Measurements from ENCODE around the gene PTGDR2. TPM values are rescaled to one million over a fixed set of nuclear protein-coding genes. Genes with fewer than 3 reads are reported as not detected.

PTGDR2 gene
- total and polyA plus RNA-seq, 2 experiments from 2014 or later = 0.06 TPM; not detected in 1

DNA sequence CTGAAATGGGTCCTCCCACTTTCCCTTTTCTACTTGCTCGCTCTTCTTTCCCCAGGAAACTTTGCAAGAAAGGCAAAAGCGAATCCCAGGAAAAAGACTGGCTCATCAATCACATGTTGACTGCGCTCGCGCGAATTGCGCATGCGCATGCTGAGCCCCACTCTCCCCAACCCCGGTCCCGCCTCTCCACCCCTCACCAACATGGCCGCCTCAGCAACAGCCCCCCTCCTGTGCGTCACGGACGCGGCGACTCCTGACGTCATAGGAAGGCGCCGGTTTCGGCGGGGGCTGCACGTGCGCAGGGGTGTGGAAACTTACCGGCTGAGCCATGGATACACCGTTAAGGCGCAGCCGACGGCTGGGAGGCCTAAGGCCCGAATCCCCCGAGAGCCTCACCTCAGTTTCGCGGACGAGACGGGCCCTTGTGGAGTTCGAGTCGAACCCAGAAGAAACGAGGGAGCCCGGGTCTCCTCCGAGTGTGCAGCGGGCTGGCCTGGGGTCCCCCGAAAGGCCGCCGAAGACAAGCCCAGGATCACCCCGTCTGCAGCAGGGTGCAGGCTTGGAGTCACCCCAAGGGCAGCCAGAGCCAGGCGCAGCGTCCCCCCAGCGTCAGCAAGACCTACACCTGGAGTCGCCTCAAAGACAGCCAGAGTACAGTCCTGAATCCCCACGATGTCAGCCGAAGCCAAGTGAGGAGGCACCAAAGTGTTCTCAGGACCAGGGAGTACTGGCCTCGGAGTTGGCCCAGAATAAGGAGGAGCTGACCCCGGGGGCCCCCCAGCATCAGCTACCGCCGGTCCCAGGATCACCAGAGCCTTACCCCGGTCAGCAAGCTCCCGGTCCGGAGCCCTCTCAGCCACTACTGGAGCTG lies 13.7 kb downstream of the PTGDR2 start, which contains the start of gene CCDC86:
Gene CCDC86 (plus strand): TSS at position 317 of the 871 bp plus-strand sequence. CDS start 12 bp downstream, at position 329.
- Histone ChIP-seq H3K36me3 (ENCODE audit: low read depth) (no peaks in the 10 kb centered on the region), H3K4me1 (ENCODE audit: insufficient read depth) (peaks cover 35% of the 10 kb centered on the region), H3F3A (ENCODE audit: insufficient read depth) (peaks cover 6% of the 10 kb centered on the region; the same call in 1 of the 2 replicates), H2AFZ (peak within 1 kb of the TSS; percentile 88), H3K9me3 (ENCODE audit: low read depth) (no peaks in the 10 kb centered on the region), H3K27ac (peak within 1 kb of the TSS; percentile 35), H3K9me2 (ENCODE audit: insufficient read depth) (no peaks in the 10 kb centered on the region), H3K4me3 (peak within 1 kb of the TSS; percentile 87), H3K4me2 (ENCODE audit: unreplicated experiment) (peak within 1 kb of the TSS; percentile 100), H3K9ac (peak within 1 kb of the TSS; percentile 88), H4K20me1 (ENCODE audit: insufficient read depth) (no peaks in the 10 kb centered on the region), H3K27me3 (replicated peaks; ENCODE audit: insufficient read depth) (no peaks in the 10 kb centered on the region), H3K79me2 (ENCODE audit: insufficient read depth) (peaks cover 49% of the 10 kb centered on the region)
- DNase-seq = peak; percentile 95
- TF ChIP-seq EZH2 (IDR thresholded peaks at IDR 0.05; ENCODE audit: insufficient read depth, poor library complexity, severe bottlenecking) (no peak), EZH2phosphoT487 (IDR thresholded peaks at IDR 0.05; ENCODE audit: insufficient read depth, low read depth) (no peak)
- WGBS, 2 experiments (ENCODE audit: low coverage in 1 of 2, low lambda C conversion rate in 2 of 2, missing lambda C conversion rate in 2 of 2) = 1% methylated on average over 55 to 56 of the region's 57 CpGs
- in situ Hi-C loops (cut with MboI) = no loop called here

GRCh38 chr11:60840470-60841430 lies 15.0 kb downstream of the PTGDR2 start:
- H4K20me1 ChIP-seq (ENCODE audit: insufficient read depth) = no peaks in the 10 kb centered on the region
- H3K79me2 ChIP-seq (ENCODE audit: insufficient read depth) = peaks cover 38% of the 10 kb centered on the region
- no peaks in the 10 kb centered on the region for H3K27me3 ChIP-seq (replicated peaks; ENCODE audit: insufficient read depth)
- WGBS, 2 experiments (ENCODE audit: low coverage in 1 of 2, low lambda C conversion rate in 2 of 2, missing lambda C conversion rate in 2 of 2) = 52 to 53% methylated on average over 14 of the region's 14 CpGs
- H3K4me1 ChIP-seq (ENCODE audit: insufficient read depth) = peaks cover 35% of the 10 kb centered on the region
- H3K4me3 ChIP-seq = no peak overlapping the region
- H3F3A ChIP-seq (ENCODE audit: insufficient read depth) = peaks cover 6% of the 10 kb centered on the region; the same call in 1 of the 2 replicates
- no peaks in the 10 kb centered on the region for H3K36me3 ChIP-seq (ENCODE audit: low read depth)
- 0 out of 2 replicates have a peak overlapping the region, but pooled peaks have one; percentile 16 for H3K27ac ChIP-seq
- in situ Hi-C loops (cut with MboI) = no loop called here
- H3K9me3 ChIP-seq (ENCODE audit: low read depth) = no peaks in the 10 kb centered on the region
- H3K4me2 ChIP-seq (ENCODE audit: unreplicated experiment) = peak overlapping the region; percentile 45
- 0 out of 2 replicates have a peak overlapping the region, but pooled peaks have one; percentile 88 for H2AFZ ChIP-seq
- DNase-seq = peak; percentile 89
- no peaks in the 10 kb centered on the region for H3K9me2 ChIP-seq (ENCODE audit: insufficient read depth)
- H3K9ac ChIP-seq = no peak overlapping the region
- TF ChIP-seq EZH2phosphoT487 (IDR thresholded peaks at IDR 0.05; ENCODE audit: insufficient read depth, low read depth) (no peak), EZH2 (IDR thresholded peaks at IDR 0.05; ENCODE audit: insufficient read depth, poor library complexity, severe bottlenecking) (no peak)

DNA sequence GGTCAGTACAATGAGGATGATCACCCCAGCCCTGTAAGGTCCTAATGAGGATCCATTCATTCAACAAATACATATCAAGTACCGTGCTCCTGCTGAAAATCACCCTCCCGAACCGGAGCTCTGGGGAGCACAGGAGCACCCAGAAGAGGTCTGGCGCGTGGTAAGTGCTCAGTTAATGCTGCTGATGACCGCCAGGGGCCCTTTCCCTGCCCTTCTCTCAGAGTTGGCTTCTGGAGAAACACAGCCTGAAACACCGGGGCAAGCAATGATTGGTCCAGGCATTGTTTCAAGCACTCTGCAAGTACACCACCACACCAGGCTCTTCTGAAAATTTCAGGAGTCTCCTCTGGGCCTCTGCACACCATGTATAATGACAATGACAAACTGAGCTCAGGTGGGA lies 17.6 kb downstream of the PTGDR2 start:
- H3K79me2 ChIP-seq (ENCODE audit: insufficient read depth) = peaks cover 12% of the 10 kb centered on the region
- no peak overlapping the region for H3K9ac ChIP-seq
- peak; percentile 52 for DNase-seq
- H3K4me2 ChIP-seq (ENCODE audit: unreplicated experiment) = no peak overlapping the region
- no peaks in the 10 kb centered on the region; the same call in 1 of the 2 replicates for H3K27me3 ChIP-seq (replicated peaks; ENCODE audit: insufficient read depth)
- no peak overlapping the region for H3K27ac ChIP-seq
- H3K4me1 ChIP-seq (ENCODE audit: insufficient read depth) = peaks cover 21% of the 10 kb centered on the region
- no peaks in the 10 kb centered on the region for H3K9me2 ChIP-seq (ENCODE audit: insufficient read depth)
- no peak overlapping the region for H3K4me3 ChIP-seq
- TF ChIP-seq EZH2 (IDR thresholded peaks at IDR 0.05; ENCODE audit: insufficient read depth, poor library complexity, severe bottlenecking) (no peak), EZH2phosphoT487 (IDR thresholded peaks at IDR 0.05; ENCODE audit: insufficient read depth, low read depth) (no peak)
- no peaks in the 10 kb centered on the region for H3K9me3 ChIP-seq (ENCODE audit: low read depth)
- no peaks in the 10 kb centered on the region for H3K36me3 ChIP-seq (ENCODE audit: low read depth)
- H2AFZ ChIP-seq = no peak overlapping the region
- in situ Hi-C loops (cut with MboI) = loop anchor here (10.0 kb wide), 1 partner anchor 57 kb away; no protein-coding TSS in a partner anchor
- no peaks in the 10 kb centered on the region for H4K20me1 ChIP-seq (ENCODE audit: insufficient read depth)
- H3F3A ChIP-seq (ENCODE audit: insufficient read depth) = peaks cover 6% of the 10 kb centered on the region; the same call in 1 of the 2 replicates
- WGBS, 2 experiments (ENCODE audit: low coverage in 1 of 2, low lambda C conversion rate in 2 of 2, missing lambda C conversion rate in 2 of 2) = 45 to 51% methylated on average over 7 of the region's 7 CpGs

Measured in GM23248 (cell line).